Mesenchymal stem cell (in vitro differentiated cells and primary cell): Measurements from ENCODE around the gene HELZ2.

Experiments
- DNase-seq: peaks from one replicate; pipeline ENCODE4 v3.0.0-alpha.2; 2013
- H2AFZ ChIP-seq: one replicate; pipeline ENCODE4 v1.6.1; 2013; ENCODE audit warnings: low read depth, mild to moderate bottlenecking, control low read depth, inconsistent platforms, low read length, moderate library complexity
- H2AK5ac ChIP-seq: 2 replicates; pipeline ENCODE4 v1.6.1; 2013; ENCODE audit warnings: low read length, moderate library complexity, mild to moderate bottlenecking, inconsistent platforms; ENCODE audit not compliant: severe bottlenecking
- H2BK120ac ChIP-seq: one replicate; pipeline ENCODE4 v1.6.1; 2013; ENCODE audit warnings: low read depth, mild to moderate bottlenecking, inconsistent platforms, low read length, moderate library complexity
- H2BK12ac ChIP-seq, 2 experiments: one replicate each; pipeline ENCODE4 v1.6.1; 2013; ENCODE audit warnings: inconsistent platforms in 2 of 2, low read length in 2 of 2, mild to moderate bottlenecking in 2 of 2, moderate library complexity in 2 of 2, control low read depth in 1 of 2
- H2BK15ac ChIP-seq: one replicate; pipeline ENCODE4 v1.6.1; 2013; ENCODE audit warnings: mild to moderate bottlenecking, low read depth, inconsistent platforms; ENCODE audit not compliant: poor library complexity, severe bottlenecking
- H2BK5ac ChIP-seq: 2 replicates; pipeline ENCODE4 v1.6.1; 2013; ENCODE audit warnings: low read depth, mild to moderate bottlenecking, low read length, control low read depth, inconsistent platforms; ENCODE audit not compliant: poor library complexity, severe bottlenecking
- H3K14ac ChIP-seq, 2 experiments: one replicate each; pipeline ENCODE4 v1.6.1; 2013; ENCODE audit warnings: inconsistent platforms in 2 of 2, low read length in 2 of 2, control low read depth in 1 of 2, mild to moderate bottlenecking in 1 of 2, moderate library complexity in 1 of 2
- H3K18ac ChIP-seq, 2 experiments: one replicate each; pipeline ENCODE4 v1.6.1; 2013; ENCODE audit warnings: inconsistent platforms in 2 of 2, low read length in 2 of 2, control low read depth in 1 of 2, low read depth in 1 of 2, mild to moderate bottlenecking in 1 of 2
- H3K23ac ChIP-seq, 2 experiments: one replicate each; pipeline ENCODE4 v1.6.1; 2013; ENCODE audit warnings: inconsistent platforms in 2 of 2, low read length in 2 of 2, mild to moderate bottlenecking in 2 of 2, moderate library complexity in 2 of 2, control low read depth in 1 of 2
- H3K27ac ChIP-seq: 2 replicates; pipeline ENCODE4 v1.5.1; 2013; ENCODE audit warnings: mild to moderate bottlenecking, moderate library complexity, low read length, control low read depth, inconsistent platforms; ENCODE audit not compliant: poor library complexity, severe bottlenecking
- H3K27me3 ChIP-seq, 2 experiments: 2 replicates each; pipeline versions ENCODE4 v1.6.1 to v1.7.0; 2013; ENCODE audit warnings: low read length in 2 of 2, mild to moderate bottlenecking in 2 of 2, moderate library complexity in 2 of 2, control low read depth in 1 of 2, inconsistent platforms in 1 of 2; ENCODE audit not compliant: control insufficient read depth in 1 of 2, insufficient read depth in 1 of 2
- H3K36me3 ChIP-seq, 2 experiments: 2 replicates each; pipeline versions ENCODE4 v1.6.1 to v1.7.0; 2013; ENCODE audit warnings: low read length in 2 of 2, control low read depth in 1 of 2, inconsistent platforms in 1 of 2, low read depth in 1 of 2, mild to moderate bottlenecking in 1 of 2; ENCODE audit not compliant: insufficient read depth in 2 of 2, control insufficient read depth in 1 of 2
- H3K4ac ChIP-seq, 2 experiments: one replicate each; pipeline ENCODE4 v1.6.1; 2013; ENCODE audit warnings: inconsistent platforms in 2 of 2, low read length in 2 of 2, mild to moderate bottlenecking in 2 of 2, moderate library complexity in 2 of 2, control low read depth in 1 of 2, low read depth in 1 of 2
- H3K4me1 ChIP-seq: 2 replicates; pipeline ENCODE4 v1.6.1; 2013; ENCODE audit warnings: low read depth, low read length, control low read depth; ENCODE audit not compliant: control insufficient read depth, insufficient read depth
- H3K4me2 ChIP-seq: 2 replicates; pipeline ENCODE4 v1.6.1; 2013; ENCODE audit warnings: low read length, mild to moderate bottlenecking, inconsistent platforms; ENCODE audit not compliant: poor library complexity, severe bottlenecking
- H3K4me3 ChIP-seq, 2 experiments: 2 replicates each; pipeline versions ENCODE4 v1.5.1 to v1.7.0; 2013; ENCODE audit warnings: low read length in 2 of 2, mild to moderate bottlenecking in 2 of 2, control low read depth in 1 of 2, low read depth in 1 of 2; ENCODE audit not compliant: insufficient read depth in 1 of 2
- H3K79me1 ChIP-seq: replicated peaks from 2 replicates; pipeline ENCODE4 v1.6.1; 2013; ENCODE audit warnings: mild to moderate bottlenecking, control low read depth, low read length, inconsistent platforms; ENCODE audit not compliant: poor library complexity, severe bottlenecking
- H3K9ac ChIP-seq: 2 replicates; pipeline ENCODE4 v1.7.0; 2013; ENCODE audit warnings: mild to moderate bottlenecking, low read length, moderate library complexity
- H3K9me3 ChIP-seq: 2 replicates; pipeline ENCODE4 v1.7.0; 2013; ENCODE audit warnings: mild to moderate bottlenecking, low read length; ENCODE audit not compliant: control insufficient read depth
- H4K8ac ChIP-seq: one replicate; pipeline ENCODE4 v1.6.1; 2013; ENCODE audit warnings: inconsistent platforms, mild to moderate bottlenecking, low read length, moderate library complexity
- H4K91ac ChIP-seq: one replicate; pipeline ENCODE4 v1.6.1; 2013; ENCODE audit warnings: mild to moderate bottlenecking, low read length, inconsistent platforms
- WGBS: methylation state at CpG from one replicate; pipeline ENCODE4 v1.1.7; 2013; ENCODE audit warnings: mixed read lengths; 5-methylcytosine and 5-hydroxymethylcytosine counted together

HELZ2 gene

GRCh38 chr20:63561624-63562396 lies 12.2 kb downstream of the HELZ2 start:
- Histone ChIP-seq H3K27ac (no peak overlapping the region), H3K4me1 (no peaks in the 10 kb centered on the region), H3K27me3 (no peaks in the 10 kb centered on the region), H3K9ac (no peak overlapping the region), H3K79me1 (peaks cover 1% of the 10 kb centered on the region), H2BK120ac (no peak overlapping the region), H3K14ac (no peak overlapping the region), H3K4me3 (no peak overlapping the region), H2BK5ac (no peak overlapping the region), H3K9me3 (no peaks in the 10 kb centered on the region), H3K36me3 (peaks cover 55 to 80% of the 10 kb centered on the region in 2 experiments), H3K4me2 (no peak overlapping the region), H2BK12ac (no peak overlapping the region), H3K4ac (no peak overlapping the region), H2AK5ac (no peak overlapping the region), H4K8ac (no peak overlapping the region), H3K23ac (no peak overlapping the region), H2BK15ac (no peak overlapping the region), H2AFZ (no peak overlapping the region), H4K91ac (no peak overlapping the region), H3K18ac (no peak overlapping the region)
- 94% methylated on average over 35 of the region's 36 CpGs for WGBS
- no peak for DNase-seq

GRCh38 chr20:63560856-63561609 lies 13.0 kb downstream of the HELZ2 start:
- Histone ChIP-seq H3K18ac (no peak overlapping the region), H3K14ac (no peak overlapping the region), H2AK5ac (no peak overlapping the region), H3K27ac (no peak overlapping the region), H3K4me2 (no peak overlapping the region), H3K36me3 (peaks cover 53 to 75% of the 10 kb centered on the region in 2 experiments), H4K91ac (no peak overlapping the region), H3K23ac (no peak overlapping the region), H2BK5ac (no peak overlapping the region), H3K4me3 (no peak overlapping the region), H3K27me3 (no peaks in the 10 kb centered on the region), H4K8ac (no peak overlapping the region), H3K79me1 (no peaks in the 10 kb centered on the region), H2BK15ac (no peak overlapping the region), H2AFZ (no peak overlapping the region), H3K9ac (no peak overlapping the region), H2BK12ac (no peak overlapping the region), H3K9me3 (no peaks in the 10 kb centered on the region), H3K4me1 (no peaks in the 10 kb centered on the region), H3K4ac (no peak overlapping the region), H2BK120ac (no peak overlapping the region)
- WGBS, result 95% methylated on average over 26 of the region's 26 CpGs
- DNase-seq, result no peak

- no peak overlapping the region for H4K8ac ChIP-seq
- 96% methylated on average over 16 of the region's 16 CpGs for WGBS
- H2BK15ac ChIP-seq, result no peak overlapping the region
Observed at GRCh38 chr20:63560333-63560805, 13.7 kb downstream of the HELZ2 start.

More at GRCh38 chr20:63560333-63560805, 13.7 kb downstream of the HELZ2 start:
- Histone ChIP-seq H2AFZ (no peak overlapping the region), H3K9me3 (no peaks in the 10 kb centered on the region), H2BK5ac (no peak overlapping the region), H3K79me1 (no peaks in the 10 kb centered on the region), H2BK120ac (no peak overlapping the region), H3K14ac (no peak overlapping the region), H2AK5ac (no peak overlapping the region), H3K4me1 (peaks cover 4% of the 10 kb centered on the region), H3K4ac (no peak overlapping the region), H3K23ac (no peak overlapping the region), H3K4me2 (no peak overlapping the region), H3K27me3 (no peaks in the 10 kb centered on the region), H3K4me3 (no peak overlapping the region), H3K36me3 (peaks cover 50 to 75% of the 10 kb centered on the region in 2 experiments), H3K27ac (no peak overlapping the region), H4K91ac (no peak overlapping the region), H3K9ac (no peak overlapping the region), H2BK12ac (no peak overlapping the region), H3K18ac (no peak overlapping the region)
- DNase-seq, result no peak
